Osteoblast (primary cell): Measurements from ENCODE around the gene RPGRIP1L. TPM values are rescaled to one million over a fixed set of nuclear protein-coding genes. Genes with fewer than 3 reads are reported as not detected.

Experiments
- DNase-seq: peaks from one replicate; pipeline ENCODE4 v3.0.0; 2011; ENCODE audit warnings: low spot score, mixed read lengths; ENCODE audit not compliant: insufficient read length; ENCODE audit errors: missing footprints
- H2AFZ ChIP-seq: 2 replicates; pipeline ENCODE4 v1.6.0; 2011; ENCODE audit warnings: mild to moderate bottlenecking, low read length
- H3K27ac ChIP-seq: 2 replicates; pipeline ENCODE4 v1.5.1; 2011; ENCODE audit warnings: mild to moderate bottlenecking, low read depth, low read length, moderate library complexity
- H3K27me3 ChIP-seq: 2 replicates; pipeline ENCODE4 v1.6.0; 2012; ENCODE audit warnings: mild to moderate bottlenecking, control low read depth, inconsistent platforms, low read length, moderate library complexity; ENCODE audit not compliant: insufficient read depth
- H3K36me3 ChIP-seq: 2 replicates; pipeline ENCODE4 v1.5.1; 2011; ENCODE audit warnings: mild to moderate bottlenecking, low read length, control low read depth, moderate library complexity; ENCODE audit not compliant: insufficient read depth
- H3K4me1 ChIP-seq: 2 replicates; pipeline ENCODE4 v1.5.1; 2011; ENCODE audit warnings: mild to moderate bottlenecking, low read length, control low read depth, moderate library complexity; ENCODE audit not compliant: insufficient read depth
- H3K4me2 ChIP-seq: 2 replicates; pipeline ENCODE4 v1.6.0; 2011; ENCODE audit warnings: mild to moderate bottlenecking, low read length; ENCODE audit not compliant: insufficient read depth
- H3K4me3 ChIP-seq: fragments of 200-600 bp; sonication (generic); 3 replicates; pipeline ENCODE4 v1.5.1; 2012; ENCODE audit warnings: mild to moderate bottlenecking, low read length, inconsistent platforms; ENCODE audit not compliant: insufficient read depth
- H3K79me2 ChIP-seq: 2 replicates; pipeline ENCODE4 v1.6.0; 2012; ENCODE audit warnings: mild to moderate bottlenecking, low read length, control low read depth, inconsistent platforms; ENCODE audit not compliant: insufficient read depth
- H3K9me3 ChIP-seq: 2 replicates; pipeline ENCODE4 v1.5.1; 2011; ENCODE audit warnings: low read depth, low read length, control low read depth
- H4K20me1 ChIP-seq: 2 replicates; pipeline ENCODE4 v1.6.0; 2012; ENCODE audit warnings: mild to moderate bottlenecking, low read length, control low read depth; ENCODE audit not compliant: insufficient read depth
- total RNA-seq: library from RNA; depleted of rRNA; stranded (reverse); fragments of >200 nt; gene quantifications from 2 replicates; pipeline ENCODE4 v1.2.3, GENCODE V29; 2012
- TF ChIP-seq, protein P1 (sequence below): IDR thresholded peaks from 2 replicates; pipeline ENCODE4 v1.5.1; 2011; ENCODE audit warnings: mild to moderate bottlenecking, low read depth, low read length, moderate library complexity; ENCODE audit errors: extremely low read depth

Gene RPGRIP1L
- total RNA-seq, 1 donor = 14.1 TPM

DNA sequence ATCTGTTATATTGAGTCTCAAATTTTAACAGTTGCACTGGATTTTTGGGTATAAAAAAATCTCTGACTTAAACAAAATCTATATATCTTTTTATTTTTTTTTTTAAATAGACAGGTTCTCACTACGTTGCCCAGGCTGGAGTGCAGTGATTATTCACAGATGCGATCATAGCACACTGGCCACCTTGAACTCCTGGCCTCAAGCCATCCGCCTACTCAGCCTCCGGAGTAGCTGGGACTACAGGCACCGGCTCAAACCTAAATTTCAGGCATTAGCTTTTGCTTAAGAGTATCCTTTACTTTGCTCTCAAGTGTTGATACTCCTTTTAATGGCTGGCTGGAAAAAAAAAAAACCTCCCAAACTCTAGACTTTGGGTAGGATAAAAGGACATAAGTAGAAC, 61.6 kb downstream of the RPGRIP1L start:
- Histone ChIP-seq H4K20me1 (no peaks in the 10 kb centered on the region), H3K4me3 (no peak overlapping the region), H3K27ac (no peak overlapping the region), H3K9me3 (no peaks in the 10 kb centered on the region), H3K36me3 (peaks cover 15% of the 10 kb centered on the region), H2AFZ (no peak overlapping the region), H3K27me3 (no peaks in the 10 kb centered on the region), H3K4me1 (no peaks in the 10 kb centered on the region), H3K79me2 (no peaks in the 10 kb centered on the region), H3K4me2 (no peak overlapping the region)
- DNase-seq = no peak
- TF ChIP-seq, protein P1, sequence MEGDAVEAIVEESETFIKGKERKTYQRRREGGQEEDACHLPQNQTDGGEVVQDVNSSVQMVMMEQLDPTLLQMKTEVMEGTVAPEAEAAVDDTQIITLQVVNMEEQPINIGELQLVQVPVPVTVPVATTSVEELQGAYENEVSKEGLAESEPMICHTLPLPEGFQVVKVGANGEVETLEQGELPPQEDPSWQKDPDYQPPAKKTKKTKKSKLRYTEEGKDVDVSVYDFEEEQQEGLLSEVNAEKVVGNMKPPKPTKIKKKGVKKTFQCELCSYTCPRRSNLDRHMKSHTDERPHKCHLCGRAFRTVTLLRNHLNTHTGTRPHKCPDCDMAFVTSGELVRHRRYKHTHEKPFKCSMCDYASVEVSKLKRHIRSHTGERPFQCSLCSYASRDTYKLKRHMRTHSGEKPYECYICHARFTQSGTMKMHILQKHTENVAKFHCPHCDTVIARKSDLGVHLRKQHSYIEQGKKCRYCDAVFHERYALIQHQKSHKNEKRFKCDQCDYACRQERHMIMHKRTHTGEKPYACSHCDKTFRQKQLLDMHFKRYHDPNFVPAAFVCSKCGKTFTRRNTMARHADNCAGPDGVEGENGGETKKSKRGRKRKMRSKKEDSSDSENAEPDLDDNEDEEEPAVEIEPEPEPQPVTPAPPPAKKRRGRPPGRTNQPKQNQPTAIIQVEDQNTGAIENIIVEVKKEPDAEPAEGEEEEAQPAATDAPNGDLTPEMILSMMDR = no peak

DNA sequence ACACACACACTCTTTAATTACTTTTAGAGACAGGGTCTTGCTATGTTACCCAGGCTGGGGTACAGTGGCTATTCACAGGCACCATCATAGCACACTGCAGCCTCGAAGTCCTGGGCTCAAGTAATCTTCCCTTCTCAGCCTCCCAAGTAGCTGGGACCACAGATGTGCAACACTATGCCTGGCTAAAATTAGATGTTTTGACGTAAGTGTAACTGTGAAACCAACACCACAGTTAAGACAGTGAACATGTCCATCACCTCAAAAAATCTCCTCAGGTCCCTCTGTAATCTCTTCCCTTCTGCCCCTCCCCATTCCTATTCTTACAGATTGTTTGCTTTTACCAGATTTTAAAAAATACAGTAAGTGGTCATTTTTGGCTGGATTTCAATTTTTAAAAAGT, 66.7 kb downstream of the RPGRIP1L start:
- no peak for DNase-seq
- Histone ChIP-seq H3K27ac (no peak overlapping the region), H2AFZ (no peak overlapping the region), H3K4me2 (no peak overlapping the region), H3K4me3 (no peak overlapping the region), H4K20me1 (no peaks in the 10 kb centered on the region), H3K36me3 (peaks cover 12% of the 10 kb centered on the region), H3K4me1 (no peaks in the 10 kb centered on the region), H3K27me3 (no peaks in the 10 kb centered on the region), H3K9me3 (no peaks in the 10 kb centered on the region), H3K79me2 (no peaks in the 10 kb centered on the region)
- TF ChIP-seq, protein P1 = no peak

DNA sequence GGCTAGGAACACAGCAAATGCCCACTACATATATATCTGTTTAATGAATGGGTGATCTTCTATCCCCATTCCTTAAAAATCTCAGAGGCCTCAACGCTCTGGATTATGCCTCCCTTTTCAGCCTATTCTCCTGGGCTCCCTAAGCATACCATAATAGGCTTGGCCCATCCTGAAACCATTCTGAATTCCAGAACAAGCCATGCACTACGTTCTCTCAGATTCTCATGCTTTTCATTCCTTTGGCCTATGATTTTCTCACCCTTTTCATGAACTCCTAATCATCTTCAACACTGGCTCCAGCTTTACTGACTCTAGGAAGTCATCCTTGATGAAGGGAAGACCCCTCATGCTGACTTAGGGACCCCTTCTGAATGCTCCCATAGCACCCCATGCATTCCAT, 71.1 kb downstream of the RPGRIP1L start:
- H3K36me3 ChIP-seq = peaks cover 14% of the 10 kb centered on the region
- no peak overlapping the region for H3K4me2 ChIP-seq
- no peaks in the 10 kb centered on the region for H4K20me1 ChIP-seq
- DNase-seq = no peak
- H3K4me3 ChIP-seq = no peak overlapping the region
- peaks cover under 1% of the 10 kb centered on the region for H3K4me1 ChIP-seq
- H3K27me3 ChIP-seq = no peaks in the 10 kb centered on the region
- TF ChIP-seq, protein P1 = no peak
- H3K79me2 ChIP-seq = no peaks in the 10 kb centered on the region
- H3K9me3 ChIP-seq = no peaks in the 10 kb centered on the region
- H2AFZ ChIP-seq = no peak overlapping the region
- no peak overlapping the region for H3K27ac ChIP-seq

DNA sequence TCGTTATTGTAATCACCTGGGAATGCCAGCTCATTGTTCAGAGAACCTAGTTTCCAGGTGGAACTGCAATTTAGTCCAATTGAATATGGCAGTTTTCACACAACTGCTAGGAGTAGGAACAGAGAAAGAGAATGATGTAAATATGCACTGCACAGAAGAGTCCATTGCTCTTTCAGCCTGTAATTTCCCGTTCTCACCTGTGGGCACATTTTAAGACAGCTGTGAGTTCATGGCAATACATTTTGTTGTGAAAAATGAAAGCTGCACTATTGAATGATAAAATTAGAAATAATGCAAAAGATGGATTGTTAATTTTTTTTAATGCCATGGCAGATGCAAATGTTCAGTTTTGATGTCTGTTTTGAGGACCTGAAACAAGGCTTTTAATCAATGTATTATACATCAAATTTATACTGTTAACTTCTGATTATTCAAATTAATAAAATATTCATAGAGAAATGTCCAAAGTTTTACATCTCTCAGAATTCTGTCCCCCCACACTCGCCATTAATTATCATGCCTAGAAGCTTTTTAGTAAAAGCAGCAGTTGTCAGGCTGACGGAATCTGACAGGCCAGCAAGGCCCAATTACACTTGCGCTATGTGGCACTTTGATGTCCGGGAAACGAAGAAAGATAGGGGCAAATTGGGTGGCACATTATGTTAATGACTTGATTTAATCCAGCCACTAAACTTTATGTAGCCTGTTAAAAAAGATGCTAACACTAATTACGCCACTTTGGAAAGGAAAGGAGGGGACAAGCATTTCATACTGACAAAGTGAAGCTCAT, 72.2 kb downstream of the RPGRIP1L start:
- H3K36me3 ChIP-seq = peaks cover 14% of the 10 kb centered on the region
- TF ChIP-seq, protein P1 = no peak
- no peak overlapping the region for H3K4me2 ChIP-seq
- H3K79me2 ChIP-seq = no peaks in the 10 kb centered on the region
- H2AFZ ChIP-seq = no peak overlapping the region
- no peak overlapping the region for H3K27ac ChIP-seq
- DNase-seq = no peak
- peaks cover 6% of the 10 kb centered on the region for H3K4me1 ChIP-seq
- H3K9me3 ChIP-seq = no peaks in the 10 kb centered on the region
- H3K4me3 ChIP-seq = no peak overlapping the region
- no peaks in the 10 kb centered on the region for H3K27me3 ChIP-seq
- no peaks in the 10 kb centered on the region for H4K20me1 ChIP-seq
